ENCODE measurements around the gene XPO4.

DNA sequence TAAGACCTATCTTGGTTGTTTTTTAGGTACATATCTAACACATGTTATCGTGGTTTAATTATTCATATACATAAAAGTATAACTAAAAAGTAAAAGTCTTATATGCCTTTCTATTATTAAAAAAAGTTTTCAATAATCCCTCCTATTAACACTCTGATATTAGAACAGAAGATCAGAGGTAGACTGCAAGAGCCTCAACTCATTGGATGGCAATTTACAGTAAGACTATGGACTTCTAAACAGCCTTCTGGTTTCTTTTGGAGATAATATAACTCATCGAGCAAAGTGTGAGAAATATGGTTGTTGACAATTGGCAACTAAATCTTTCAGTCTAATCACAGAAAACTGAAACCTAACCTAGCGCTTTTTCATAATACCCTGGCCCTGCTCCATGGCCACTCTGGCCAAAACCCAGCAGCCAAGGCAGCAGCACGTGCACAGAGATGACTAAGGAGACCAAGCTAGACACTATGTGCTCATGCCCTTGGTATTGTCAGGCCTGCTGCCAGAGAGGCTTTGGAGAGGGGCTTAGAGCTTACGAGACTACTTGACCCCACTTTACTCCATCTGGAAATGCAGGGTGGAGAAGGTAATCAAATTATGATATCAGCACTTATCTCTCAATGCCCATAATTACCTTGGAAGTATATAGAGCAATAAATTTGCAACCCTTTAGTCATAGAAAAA, 88.2 kb downstream of the XPO4 start:
- TF ChIP-seq ZNF274 (IDR thresholded peaks at IDR 0.05; ENCODE audit: low read depth, low read length): no peak
- no peak for TF ChIP-seq SUZ12 (IDR thresholded peaks at IDR 0.05; ENCODE audit: extremely low read depth, insufficient read depth, insufficient read length)
